ENCODE results near the gene SMOC2.

SMOC2 gene

DNA sequence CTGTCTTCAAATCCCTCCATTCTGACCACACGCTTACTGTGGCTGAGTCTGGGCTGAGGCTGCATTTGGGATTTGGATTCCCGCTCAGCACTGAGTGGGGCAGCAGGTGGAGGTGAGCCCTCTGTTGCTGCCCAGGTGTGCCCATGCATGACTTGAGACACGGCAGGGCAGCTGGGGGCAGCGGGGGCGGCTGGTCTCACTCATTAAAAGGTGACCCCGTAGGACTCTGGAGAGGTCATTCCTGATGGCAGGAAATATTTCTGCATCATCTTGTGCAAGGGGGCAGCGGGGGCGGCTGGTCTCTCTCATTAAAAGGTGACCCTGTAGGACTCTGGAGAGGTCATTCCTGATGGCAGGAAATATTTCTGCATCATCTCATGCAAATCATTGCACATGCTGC is 49.8 kb downstream of the SMOC2 start:
- no peak for FAIRE-seq

DNA sequence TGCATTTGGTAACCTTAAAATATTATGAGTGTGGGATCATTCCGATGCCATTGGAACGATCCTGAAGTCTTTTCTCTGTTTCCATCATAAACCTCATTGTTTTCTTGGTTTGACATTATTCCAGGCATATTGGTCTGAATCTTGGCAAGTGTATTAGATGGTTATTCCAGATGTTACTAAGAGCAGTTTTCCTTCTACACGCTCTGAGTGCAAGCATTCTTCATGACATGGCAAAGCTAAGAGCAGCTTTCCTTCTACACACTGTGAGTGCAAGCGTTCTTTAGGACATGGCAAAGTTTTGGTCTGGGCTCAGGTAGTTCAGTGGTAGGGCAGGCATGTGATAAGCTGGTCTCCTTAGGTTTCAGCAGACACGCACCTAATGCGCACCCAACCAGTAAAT is 53.0 kb downstream of the SMOC2 start:
- FAIRE-seq = no peak

- no peak for FAIRE-seq
Observed at GRCh38 chr6:168494726-168495125, 53.7 kb downstream of the SMOC2 start.

- FAIRE-seq = no peak
Observed at GRCh38 chr6:168495133-168495532, 54.1 kb downstream of the SMOC2 start.

DNA sequence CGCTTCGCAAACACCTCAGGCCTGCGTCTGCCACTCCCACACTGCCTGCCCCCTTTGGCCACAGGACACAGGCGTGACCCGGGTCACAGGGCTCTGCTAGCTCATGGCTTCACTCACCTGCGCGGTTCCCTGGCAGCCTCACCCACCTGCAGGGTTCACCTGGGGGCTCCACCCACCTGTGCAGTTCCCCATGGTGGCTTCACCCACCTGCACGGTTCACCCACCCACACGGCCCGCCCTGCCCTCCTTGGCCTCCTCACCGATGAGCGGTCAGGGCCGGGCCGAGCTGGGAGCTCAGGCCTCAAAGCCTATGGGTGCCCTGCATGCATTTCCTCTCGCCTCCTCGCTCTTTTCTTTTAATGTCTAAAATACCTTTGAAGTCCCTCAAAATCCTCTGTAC is 54.7 kb downstream of the SMOC2 start:
- FAIRE-seq = no peak

- no peak for FAIRE-seq
Observed at GRCh38 chr6:168496139-168496996, 55.4 kb downstream of the SMOC2 start.

DNA sequence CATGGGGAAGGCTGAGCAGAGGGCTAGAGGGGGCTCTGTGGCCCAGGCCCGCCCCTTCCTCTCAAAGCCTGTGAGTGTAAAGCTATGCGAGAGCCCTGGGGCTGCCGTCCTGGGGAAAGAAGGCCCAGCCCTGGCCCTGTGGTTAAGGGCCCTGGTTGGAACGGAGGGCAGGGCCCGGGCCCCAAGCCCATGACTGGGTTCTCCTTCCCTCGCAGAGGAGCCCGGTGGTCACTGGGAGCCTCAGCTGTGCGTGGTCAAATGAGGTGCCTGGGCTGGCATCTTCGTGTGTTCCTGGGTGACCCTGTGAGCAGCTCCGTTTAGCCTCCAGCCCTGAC is 56.0 kb downstream of the SMOC2 start:
- FAIRE-seq = no peak

- no peak for FAIRE-seq
Observed at GRCh38 chr6:168497381-168497780, 56.4 kb downstream of the SMOC2 start.

DNA sequence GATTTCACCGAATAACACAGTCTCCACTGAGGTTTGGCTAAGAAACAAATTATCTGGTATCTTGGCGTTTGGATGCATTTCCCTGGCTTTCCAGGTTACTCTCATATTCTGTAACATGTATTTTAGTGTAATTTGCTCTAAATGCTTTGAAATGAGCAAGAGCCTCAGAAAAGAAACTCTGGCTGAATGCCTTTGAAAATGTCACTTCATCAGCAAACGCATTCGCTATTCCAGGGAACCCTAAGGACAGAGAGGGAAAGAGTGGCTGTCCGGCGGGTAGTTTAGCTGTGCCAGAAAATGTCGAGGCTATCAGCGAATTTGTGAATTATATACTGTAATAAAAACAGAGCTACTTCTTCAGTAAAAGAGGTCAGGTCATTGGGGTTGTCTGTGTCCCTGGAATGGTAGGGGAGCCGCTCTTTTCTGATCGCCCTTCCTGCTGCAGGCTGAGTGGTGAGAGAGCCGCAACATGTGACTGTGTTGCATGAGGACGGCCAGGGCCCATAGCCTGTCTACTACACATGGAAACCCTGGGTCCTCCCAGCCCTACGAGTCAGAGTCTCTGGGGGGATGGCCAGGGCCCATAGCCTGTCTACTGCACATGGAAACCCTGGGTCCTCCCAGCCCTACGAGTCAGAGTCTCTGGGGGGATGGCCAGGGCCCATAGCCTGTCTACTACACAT is 57.3 kb downstream of the SMOC2 start:
- FAIRE-seq = no peak

DNA sequence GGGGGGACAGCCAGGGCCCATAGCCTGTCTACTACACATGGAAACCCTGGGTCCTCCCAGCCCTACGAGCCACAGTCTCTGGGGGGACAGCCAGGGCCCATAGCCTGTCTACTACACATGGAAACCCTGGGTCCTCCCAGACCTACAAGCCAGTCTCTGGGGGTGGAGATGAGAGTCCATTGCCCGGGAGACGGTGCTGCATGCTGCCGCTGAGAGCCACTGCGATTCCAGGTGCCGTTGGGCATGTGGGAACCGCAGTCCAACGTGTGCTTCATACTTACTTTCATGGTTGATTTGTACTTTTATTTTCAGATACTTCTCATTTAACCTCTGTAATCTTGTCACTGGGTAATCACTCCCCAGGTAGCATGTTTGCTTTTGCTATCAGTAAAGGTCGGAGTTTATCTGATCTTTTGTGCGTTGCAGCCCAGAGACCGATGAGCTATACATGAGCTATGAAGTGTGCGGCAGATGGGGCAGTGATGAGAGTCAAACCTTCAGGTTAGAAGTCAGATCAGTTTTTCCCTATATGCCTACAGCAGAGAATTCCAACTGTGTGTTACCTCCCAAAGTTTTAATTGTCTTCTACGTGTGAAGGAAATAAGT is 58.2 kb downstream of the SMOC2 start:
- FAIRE-seq = no peak

- no peak for FAIRE-seq
Observed at GRCh38 chr6:168500519-168500918, 59.5 kb downstream of the SMOC2 start.

- FAIRE-seq = no peak
Observed at GRCh38 chr6:168501561-168501960, 60.6 kb downstream of the SMOC2 start.

DNA sequence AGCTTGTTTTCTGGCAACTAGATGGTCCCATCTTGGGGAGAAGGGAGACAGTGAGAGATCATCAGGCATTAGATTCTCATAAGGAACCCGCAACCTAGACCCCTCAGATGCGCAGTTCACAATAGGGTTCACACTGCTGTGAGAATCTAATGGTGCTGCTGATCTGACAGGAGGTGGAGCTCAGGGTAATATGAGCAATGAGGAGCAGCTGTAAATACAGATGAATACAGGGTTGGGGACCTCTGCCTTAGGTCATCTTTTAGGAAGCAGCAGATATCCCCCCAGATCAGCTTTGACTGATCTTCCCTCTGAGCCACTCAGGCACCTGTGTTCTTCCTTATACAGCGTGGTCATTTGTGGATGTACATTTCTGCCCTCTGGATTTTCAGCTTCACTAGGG is 63.4 kb downstream of the SMOC2 start:
- FAIRE-seq = no peak

- FAIRE-seq = no peak
Observed at GRCh38 chr6:168506460-168506859, 65.5 kb downstream of the SMOC2 start.

GRCh38 chr6:168507297-168507696 is 66.3 kb downstream of the SMOC2 start:
- no peak for FAIRE-seq

- no peak for FAIRE-seq
Observed at GRCh38 chr6:168507730-168508129, 66.7 kb downstream of the SMOC2 start.

DNA sequence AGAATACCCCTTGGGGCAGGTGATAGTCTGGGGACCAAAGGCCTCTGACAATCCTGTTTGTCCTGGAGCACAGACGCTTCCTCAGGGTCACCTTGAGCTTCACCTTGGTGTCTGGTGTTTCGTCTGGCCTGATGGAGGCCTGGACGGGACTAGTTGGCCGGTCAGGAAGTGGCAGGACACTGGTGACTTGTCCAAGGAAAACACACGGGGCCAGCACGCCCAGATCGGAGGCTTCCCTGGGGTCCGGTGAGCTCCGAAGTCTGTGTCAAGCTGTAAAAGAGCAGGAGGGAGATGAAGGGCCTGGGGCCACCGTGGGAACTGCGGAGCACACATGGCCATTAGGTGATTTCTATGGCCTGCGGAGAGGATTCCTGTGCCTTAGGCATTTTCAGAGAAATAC is 67.9 kb downstream of the SMOC2 start:
- no peak for FAIRE-seq

GRCh38 chr6:168513766-168514165 is 72.8 kb downstream of the SMOC2 start:
- FAIRE-seq = no peak

GRCh38 chr6:168514216-168514615 is 73.2 kb downstream of the SMOC2 start:
- no peak for FAIRE-seq

DNA sequence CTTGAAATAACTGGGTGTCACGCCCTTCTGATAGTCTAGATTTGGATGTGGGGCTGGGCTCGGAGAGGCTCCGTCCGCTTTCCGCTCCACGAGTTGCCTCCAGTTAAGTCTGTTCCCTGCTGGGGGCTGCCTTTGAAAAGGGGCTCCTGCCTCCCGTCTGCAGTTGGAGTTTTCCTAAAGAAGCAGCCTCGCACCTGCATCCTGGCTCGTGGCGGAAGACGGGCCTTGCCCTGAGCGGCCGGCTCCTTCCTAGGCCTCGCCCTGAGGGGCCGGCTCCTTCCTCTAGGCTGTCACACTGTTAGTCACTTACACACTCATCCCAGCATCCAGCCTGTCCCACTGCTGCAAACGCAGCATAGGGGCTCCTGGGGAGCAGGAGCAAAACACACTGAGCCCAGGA is 74.4 kb downstream of the SMOC2 start:
- FAIRE-seq = no peak

GRCh38 chr6:168516944-168517741 is 76.2 kb downstream of the SMOC2 start:
- FAIRE-seq = no peak

- no peak for FAIRE-seq
Observed at GRCh38 chr6:168517742-168518347, 76.9 kb downstream of the SMOC2 start.

DNA sequence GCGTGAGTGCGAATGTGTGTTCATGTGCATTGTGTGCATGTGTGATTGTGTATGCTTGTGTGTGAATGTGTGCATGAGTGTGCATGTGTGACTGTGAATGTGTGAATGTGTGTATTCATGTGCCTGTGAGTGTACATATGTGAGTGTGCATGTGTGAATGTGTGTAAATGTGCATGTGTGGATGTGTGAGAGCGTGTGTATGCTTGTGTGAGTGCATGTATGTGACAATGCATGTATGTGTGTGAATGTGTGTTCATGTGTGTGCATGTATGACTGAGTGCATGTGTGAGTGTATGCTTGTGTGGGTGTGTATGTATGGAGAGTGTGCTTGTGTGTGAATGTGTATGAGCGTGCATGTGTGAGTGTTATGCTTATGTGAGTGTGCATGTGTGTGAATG is 77.4 kb downstream of the SMOC2 start:
- FAIRE-seq = no peak
